Measurements from ENCODE around the gene PTPRK. TPM values are rescaled to one million over a fixed set of nuclear protein-coding genes. Genes with fewer than 3 reads are reported as not detected.

The PTPRK gene
- total RNA-seq, 1 experiment from 2014 or later: 265 TPM

DNA sequence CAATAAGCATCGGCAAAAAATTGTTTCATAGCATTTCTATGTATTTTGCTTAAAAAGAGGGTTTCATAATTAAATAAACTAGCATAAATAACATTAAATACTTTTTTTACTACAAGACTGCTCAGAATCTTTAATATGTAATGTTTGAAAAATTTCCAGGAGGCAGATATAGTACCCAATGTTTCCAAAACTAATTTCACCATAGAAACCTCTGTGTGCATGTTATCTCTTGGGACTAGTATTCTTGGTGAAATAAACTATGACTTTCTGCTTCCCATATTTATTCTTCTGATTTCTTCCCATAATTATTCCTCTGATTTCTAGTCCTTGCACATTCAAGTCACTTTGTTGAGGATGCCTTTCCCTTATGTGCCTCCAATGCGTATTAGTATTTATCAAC lies 94.5 kb downstream of the PTPRK start:
- TF ChIP-seq, protein P1, sequence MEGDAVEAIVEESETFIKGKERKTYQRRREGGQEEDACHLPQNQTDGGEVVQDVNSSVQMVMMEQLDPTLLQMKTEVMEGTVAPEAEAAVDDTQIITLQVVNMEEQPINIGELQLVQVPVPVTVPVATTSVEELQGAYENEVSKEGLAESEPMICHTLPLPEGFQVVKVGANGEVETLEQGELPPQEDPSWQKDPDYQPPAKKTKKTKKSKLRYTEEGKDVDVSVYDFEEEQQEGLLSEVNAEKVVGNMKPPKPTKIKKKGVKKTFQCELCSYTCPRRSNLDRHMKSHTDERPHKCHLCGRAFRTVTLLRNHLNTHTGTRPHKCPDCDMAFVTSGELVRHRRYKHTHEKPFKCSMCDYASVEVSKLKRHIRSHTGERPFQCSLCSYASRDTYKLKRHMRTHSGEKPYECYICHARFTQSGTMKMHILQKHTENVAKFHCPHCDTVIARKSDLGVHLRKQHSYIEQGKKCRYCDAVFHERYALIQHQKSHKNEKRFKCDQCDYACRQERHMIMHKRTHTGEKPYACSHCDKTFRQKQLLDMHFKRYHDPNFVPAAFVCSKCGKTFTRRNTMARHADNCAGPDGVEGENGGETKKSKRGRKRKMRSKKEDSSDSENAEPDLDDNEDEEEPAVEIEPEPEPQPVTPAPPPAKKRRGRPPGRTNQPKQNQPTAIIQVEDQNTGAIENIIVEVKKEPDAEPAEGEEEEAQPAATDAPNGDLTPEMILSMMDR (IDR thresholded peaks at IDR 0.05; ENCODE audit: unreplicated experiment): no peak
- Mint-ChIP-seq H3K4me1 (ENCODE audit: low read depth, unreplicated experiment) (peaks cover 35% of the 10 kb centered on the region), H3K27me3 (ENCODE audit: unreplicated experiment) (no peaks in the 10 kb centered on the region), H3K4me3 (ENCODE audit: low read depth, unreplicated experiment) (no peak overlapping the region), H3K27ac (ENCODE audit: unreplicated experiment) (peak overlapping the region; percentile 55), H3K9me3 (ENCODE audit: low read depth, unreplicated experiment) (no peaks in the 10 kb centered on the region), H3K36me3 (ENCODE audit: insufficient read depth, unreplicated experiment) (peaks cover 4% of the 10 kb centered on the region)
- intact Hi-C loops (cut with micrococcal nuclease; ENCODE audit: unreplicated experiment): no loop called here
- DNase-seq: no peak
- CTCF ChIA-PET: no interaction called here
- BruUV-seq (replicated peaks): no TSS peak

GRCh38 chr6:128422871-128423270 lies 97.5 kb downstream of the PTPRK start:
- H3K4me1 Mint-ChIP-seq (ENCODE audit: low read depth, unreplicated experiment): peaks cover 48% of the 10 kb centered on the region

DNA sequence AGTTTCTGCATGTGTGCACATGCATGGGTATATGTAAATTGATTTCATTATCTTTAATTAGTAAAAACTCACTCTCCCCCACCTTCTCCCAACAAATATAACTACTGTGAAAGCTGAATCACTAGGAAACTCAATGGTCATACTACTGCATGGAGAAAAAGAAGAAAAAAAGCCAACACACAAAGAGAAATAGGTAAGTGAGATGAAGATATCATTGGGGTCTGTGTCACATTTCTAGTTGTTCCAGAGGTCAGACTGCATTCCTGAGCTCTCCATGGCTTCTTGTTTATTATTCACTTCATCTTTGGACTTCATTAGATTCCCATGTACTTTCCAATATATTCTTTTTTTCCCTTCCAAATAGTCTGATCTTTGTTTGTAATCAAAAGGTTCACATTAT lies 98.2 kb downstream of the PTPRK start:
- CTCF ChIA-PET: interaction anchor here (0.6 to 0.7 kb wide), 2 partner anchors 32 to 33 kb away, joined by 3 to 4 read pairs; no protein-coding TSS in a partner anchor
- intact Hi-C loops (cut with micrococcal nuclease; ENCODE audit: unreplicated experiment): loop anchor here (5.0 kb wide), 1 partner anchor 90 kb away; no protein-coding TSS in a partner anchor
- DNase-seq: no peak
- Mint-ChIP-seq H3K27ac (ENCODE audit: unreplicated experiment) (peak overlapping the region; percentile 53), H3K4me3 (ENCODE audit: low read depth, unreplicated experiment) (no peak overlapping the region), H3K36me3 (ENCODE audit: insufficient read depth, unreplicated experiment) (peaks cover 18% of the 10 kb centered on the region), H3K27me3 (ENCODE audit: unreplicated experiment) (no peaks in the 10 kb centered on the region), H3K9me3 (ENCODE audit: low read depth, unreplicated experiment) (peaks cover 3% of the 10 kb centered on the region), H3K4me1 (ENCODE audit: low read depth, unreplicated experiment) (peaks cover 55% of the 10 kb centered on the region)
- TF ChIP-seq, protein P1 (IDR thresholded peaks at IDR 0.05; ENCODE audit: unreplicated experiment): no peak
- BruUV-seq (replicated peaks): no TSS peak

More at GRCh38 chr6:128422871-128423270, 97.5 kb downstream of the PTPRK start:
- H3K9me3 Mint-ChIP-seq (ENCODE audit: low read depth, unreplicated experiment): peaks cover 3% of the 10 kb centered on the region
- H3K36me3 Mint-ChIP-seq (ENCODE audit: insufficient read depth, unreplicated experiment): peaks cover 18% of the 10 kb centered on the region
- no peak for DNase-seq
- TF ChIP-seq, protein P1 (IDR thresholded peaks at IDR 0.05; ENCODE audit: unreplicated experiment): no peak
- CTCF ChIA-PET: interaction anchor here (0.7 kb wide), 1 partner anchor 31 kb away, joined by 4 read pairs; no protein-coding TSS in a partner anchor
- H3K4me3 Mint-ChIP-seq (ENCODE audit: low read depth, unreplicated experiment): no peak overlapping the region
- no TSS peak for BruUV-seq (replicated peaks)
- intact Hi-C loops (cut with micrococcal nuclease; ENCODE audit: unreplicated experiment): loop anchor here (5.0 kb wide), 1 partner anchor 89 kb away; no protein-coding TSS in a partner anchor
- no peaks in the 10 kb centered on the region for H3K27me3 Mint-ChIP-seq (ENCODE audit: unreplicated experiment)
- no peak overlapping the region for H3K27ac Mint-ChIP-seq (ENCODE audit: unreplicated experiment)

GRCh38 chr6:128421788-128422187 lies 98.6 kb downstream of the PTPRK start:
- H3K4me3 Mint-ChIP-seq (ENCODE audit: low read depth, unreplicated experiment): no peak overlapping the region
- CTCF ChIA-PET: interaction anchor here (0.6 kb wide), 1 partner anchor 34 kb away, joined by 3 read pairs; no protein-coding TSS in a partner anchor
- no peak for DNase-seq
- H3K27me3 Mint-ChIP-seq (ENCODE audit: unreplicated experiment): no peaks in the 10 kb centered on the region
- peaks cover 57% of the 10 kb centered on the region for H3K4me1 Mint-ChIP-seq (ENCODE audit: low read depth, unreplicated experiment)
- H3K36me3 Mint-ChIP-seq (ENCODE audit: insufficient read depth, unreplicated experiment): peaks cover 15% of the 10 kb centered on the region
- TF ChIP-seq, protein P1 (IDR thresholded peaks at IDR 0.05; ENCODE audit: unreplicated experiment): no peak
- no TSS peak for BruUV-seq (replicated peaks)
- peak overlapping the region; percentile 53 for H3K27ac Mint-ChIP-seq (ENCODE audit: unreplicated experiment)
- H3K9me3 Mint-ChIP-seq (ENCODE audit: low read depth, unreplicated experiment): peaks cover 3% of the 10 kb centered on the region
- intact Hi-C loops (cut with micrococcal nuclease; ENCODE audit: unreplicated experiment): loop anchor here (5.0 kb wide), 1 partner anchor 91 kb away; no protein-coding TSS in a partner anchor
